DOHH2 (cell line): ENCODE measurements around the gene CARD10.

Experiments
- H3F3A ChIP-seq: fragments of 200-600 bp; sonication (generic), shearing (Covaris generic); 2 replicates; pipeline ENCODE4 v1.6.0; 2016; ENCODE audit warnings: antibody characterized with exemption, mild to moderate bottlenecking; ENCODE audit not compliant: control insufficient read depth, insufficient read depth
- H3K27ac ChIP-seq: fragments of 200-600 bp; sonication (generic); 2 replicates; pipeline ENCODE4 v1.5.1; 2014; ENCODE audit warnings: low read depth, mild to moderate bottlenecking, low read length, moderate library complexity
- H3K27me3 ChIP-seq: fragments of 200-600 bp; sonication (generic); 2 replicates; pipeline ENCODE4 v1.6.1; 2014; ENCODE audit warnings: mild to moderate bottlenecking, low read length, mixed read lengths; ENCODE audit not compliant: control insufficient read depth
- H3K36me3 ChIP-seq: fragments of 200-600 bp; sonication (generic); 2 replicates; pipeline ENCODE4 v1.6.1; 2014; ENCODE audit warnings: mild to moderate bottlenecking, low read length, moderate library complexity, mixed read lengths; ENCODE audit not compliant: control insufficient read depth
- H3K4me1 ChIP-seq: fragments of 200-600 bp; sonication (generic); 2 replicates; pipeline ENCODE4 v1.6.1; 2014; ENCODE audit warnings: mild to moderate bottlenecking, low read length, mixed read lengths; ENCODE audit not compliant: control insufficient read depth
- H3K4me2 ChIP-seq: fragments of 200-600 bp; sonication (generic); 2 replicates; pipeline ENCODE4 v1.6.0; 2014; ENCODE audit warnings: mild to moderate bottlenecking, low read length, moderate library complexity
- H3K4me3 ChIP-seq: fragments of 200-600 bp; sonication (generic); 2 replicates; pipeline ENCODE4 v1.5.1; 2014; ENCODE audit warnings: mild to moderate bottlenecking, low read length, mixed read lengths
- H3K79me2 ChIP-seq: fragments of 200-600 bp; sonication (generic); 2 replicates; pipeline ENCODE4 v1.6.1; 2014; ENCODE audit warnings: mild to moderate bottlenecking, low read length, mixed read lengths; ENCODE audit not compliant: control insufficient read depth
- H3K9me2 ChIP-seq: fragments of 200-600 bp; sonication (generic); replicated peaks from 2 replicates; pipeline ENCODE4 v1.6.1; 2014; ENCODE audit warnings: mild to moderate bottlenecking, low read length, mixed read lengths; ENCODE audit not compliant: control insufficient read depth
- H3K9me3 ChIP-seq: fragments of 200-600 bp; sonication (generic); 2 replicates; pipeline ENCODE4 v1.6.1; 2014; ENCODE audit warnings: antibody characterized with exemption, low read length, mixed read lengths; ENCODE audit not compliant: control insufficient read depth, insufficient read depth
- H4K20me1 ChIP-seq: fragments of 200-600 bp; sonication (generic); 2 replicates; pipeline ENCODE4 v1.6.0; 2014; ENCODE audit warnings: low read depth, mild to moderate bottlenecking, antibody characterized with exemption, low read length, moderate library complexity; ENCODE audit not compliant: control insufficient read depth, insufficient read depth
- EZH2phosphoT487 ChIP-seq: fragments of 200-600 bp; sonication (generic); IDR thresholded peaks from 2 replicates; pipeline ENCODE4 v1.6.1; 2017; ENCODE audit warnings: borderline replicate concordance, mild to moderate bottlenecking, antibody characterized with exemption, low read length, moderate library complexity, mixed read lengths
- TF ChIP-seq, protein P1 (sequence below): fragments of 200-600 bp; sonication (generic); IDR thresholded peaks from one replicate; pipeline ENCODE4 v1.5.1; 2014; ENCODE audit warnings: antibody characterized with exemption, mild to moderate bottlenecking, low read depth, low read length; ENCODE audit not compliant: poor library complexity, severe bottlenecking

The CARD10 gene

DNA sequence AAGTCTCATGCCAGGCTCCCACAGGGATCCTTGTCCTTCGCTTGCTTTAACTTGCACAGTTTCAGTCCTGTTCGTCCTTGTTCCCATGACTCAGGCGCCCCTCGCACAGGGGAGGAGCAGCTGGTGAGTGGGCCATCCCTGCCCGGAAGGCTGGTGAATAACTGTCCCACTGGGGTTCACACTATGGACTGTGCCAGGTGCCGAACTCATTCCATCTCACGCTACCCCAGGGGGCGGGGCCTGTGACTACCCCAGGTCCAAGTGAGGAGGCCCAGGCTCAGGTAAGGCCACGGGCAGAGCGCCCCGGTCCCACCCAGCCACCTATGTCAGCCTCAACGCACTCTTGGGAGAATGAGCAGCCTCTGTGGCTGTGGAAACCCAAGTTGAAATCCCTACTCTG is 7.2 kb upstream of the CARD10 start:
- Histone ChIP-seq H3K4me2 (no peak overlapping the region), H3K9me3 (no peaks in the 10 kb centered on the region)

DNA sequence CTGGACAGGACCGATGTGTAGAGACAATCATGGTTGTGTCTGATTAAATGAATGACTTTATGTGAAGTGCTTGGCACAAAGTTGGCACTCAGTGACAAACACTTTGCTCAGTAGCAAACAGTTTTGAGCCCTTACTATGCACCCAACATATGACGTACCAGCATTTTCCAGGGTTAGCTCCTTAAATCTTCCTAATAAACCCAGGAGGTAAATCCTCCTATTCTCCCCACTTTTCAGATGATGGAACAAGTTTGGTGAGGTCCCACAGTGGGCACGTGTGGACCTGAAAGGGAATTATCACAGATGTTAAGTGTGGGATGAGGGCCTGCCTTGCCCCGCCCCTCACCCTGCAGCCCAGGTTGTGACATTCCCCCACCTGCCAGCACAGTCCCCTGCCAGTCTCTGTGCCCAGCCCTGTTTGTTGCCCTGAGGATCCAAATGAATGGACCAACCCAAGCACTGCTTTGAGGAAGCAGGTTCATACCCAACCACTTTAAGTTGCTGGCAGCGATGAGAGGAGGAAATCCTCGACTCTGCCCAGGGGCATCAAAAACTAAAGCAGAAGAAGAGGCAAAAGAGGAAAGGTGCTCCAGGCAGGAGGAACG is 6.6 kb upstream of the CARD10 start:
- H3K4me2 ChIP-seq = no peak overlapping the region
- H3K36me3 ChIP-seq = no peaks in the 10 kb centered on the region
- TF ChIP-seq, protein P1, sequence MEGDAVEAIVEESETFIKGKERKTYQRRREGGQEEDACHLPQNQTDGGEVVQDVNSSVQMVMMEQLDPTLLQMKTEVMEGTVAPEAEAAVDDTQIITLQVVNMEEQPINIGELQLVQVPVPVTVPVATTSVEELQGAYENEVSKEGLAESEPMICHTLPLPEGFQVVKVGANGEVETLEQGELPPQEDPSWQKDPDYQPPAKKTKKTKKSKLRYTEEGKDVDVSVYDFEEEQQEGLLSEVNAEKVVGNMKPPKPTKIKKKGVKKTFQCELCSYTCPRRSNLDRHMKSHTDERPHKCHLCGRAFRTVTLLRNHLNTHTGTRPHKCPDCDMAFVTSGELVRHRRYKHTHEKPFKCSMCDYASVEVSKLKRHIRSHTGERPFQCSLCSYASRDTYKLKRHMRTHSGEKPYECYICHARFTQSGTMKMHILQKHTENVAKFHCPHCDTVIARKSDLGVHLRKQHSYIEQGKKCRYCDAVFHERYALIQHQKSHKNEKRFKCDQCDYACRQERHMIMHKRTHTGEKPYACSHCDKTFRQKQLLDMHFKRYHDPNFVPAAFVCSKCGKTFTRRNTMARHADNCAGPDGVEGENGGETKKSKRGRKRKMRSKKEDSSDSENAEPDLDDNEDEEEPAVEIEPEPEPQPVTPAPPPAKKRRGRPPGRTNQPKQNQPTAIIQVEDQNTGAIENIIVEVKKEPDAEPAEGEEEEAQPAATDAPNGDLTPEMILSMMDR = no peak
- no peak overlapping the region for H3K27ac ChIP-seq
- H3F3A ChIP-seq = no peaks in the 10 kb centered on the region
- no peaks in the 10 kb centered on the region for H3K79me2 ChIP-seq
- H3K9me2 ChIP-seq = no peaks in the 10 kb centered on the region
- H3K4me3 ChIP-seq = no peak overlapping the region
- no peaks in the 10 kb centered on the region for H3K4me1 ChIP-seq
- H3K9me3 ChIP-seq = no peaks in the 10 kb centered on the region
- H4K20me1 ChIP-seq = no peaks in the 10 kb centered on the region
- peaks cover 14% of the 10 kb centered on the region; the same call in 1 of the 2 replicates for H3K27me3 ChIP-seq

More for the DNA sequence above, 7.2 kb upstream of the CARD10 start:
- Histone ChIP-seq H3K27ac (no peak overlapping the region), H3K27me3 (peaks cover 17% of the 10 kb centered on the region), H3K4me3 (no peak overlapping the region), H3F3A (no peaks in the 10 kb centered on the region), H3K36me3 (no peaks in the 10 kb centered on the region), H3K9me2 (no peaks in the 10 kb centered on the region), H3K79me2 (no peaks in the 10 kb centered on the region), H4K20me1 (no peaks in the 10 kb centered on the region), H3K4me1 (no peaks in the 10 kb centered on the region)
- TF ChIP-seq, protein P1 = no peak
- TF ChIP-seq EZH2phosphoT487 = no peak

DNA sequence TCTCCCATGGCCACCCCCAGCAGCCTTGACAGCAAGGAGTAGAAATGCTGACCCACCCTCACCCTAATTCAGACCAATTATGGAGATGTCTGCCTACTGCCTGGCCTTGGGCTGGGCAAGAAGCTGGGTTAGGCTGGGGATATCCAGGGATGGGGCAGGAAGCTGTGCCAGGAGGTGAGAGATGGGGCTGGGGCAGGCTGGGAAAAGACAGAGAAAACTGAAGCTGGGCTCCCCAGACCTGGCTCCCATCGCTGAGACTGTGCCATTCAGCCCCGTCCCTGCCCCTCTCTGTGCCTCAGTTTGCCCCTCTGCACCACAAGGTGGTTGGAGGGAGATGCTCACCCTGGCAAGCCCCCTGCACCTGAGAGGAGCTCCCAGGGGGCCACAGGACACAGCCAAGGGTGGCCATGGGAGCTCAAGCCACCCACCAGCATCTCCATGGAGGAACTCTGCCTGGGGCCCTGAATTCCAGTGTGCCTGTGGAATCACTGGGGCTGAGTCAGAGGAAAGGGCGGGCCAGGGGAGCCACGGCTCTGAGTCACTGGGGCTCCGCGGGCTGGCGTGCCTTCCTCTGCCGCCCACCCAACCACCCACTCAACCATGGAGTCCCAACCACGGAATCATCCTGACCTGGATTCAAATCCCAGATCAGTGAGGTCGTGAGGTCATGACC is 6.0 kb upstream of the CARD10 start:
- Histone ChIP-seq H4K20me1 (no peaks in the 10 kb centered on the region), H3K9me2 (no peaks in the 10 kb centered on the region), H3K79me2 (no peaks in the 10 kb centered on the region), H3K27me3 (peaks cover 11% of the 10 kb centered on the region; the same call in 1 of the 2 replicates), H3K27ac (no peak overlapping the region), H3K4me2 (no peak overlapping the region), H3K36me3 (no peaks in the 10 kb centered on the region), H3F3A (no peaks in the 10 kb centered on the region), H3K9me3 (no peaks in the 10 kb centered on the region), H3K4me3 (no peak overlapping the region), H3K4me1 (no peaks in the 10 kb centered on the region)
- no peak for TF ChIP-seq EZH2phosphoT487
- TF ChIP-seq, protein P1 = no peak
